K562 (cell line): Measurements from ENCODE around the gene TESK2. TPM values are rescaled to one million over a fixed set of nuclear protein-coding genes. Genes with fewer than 3 reads are reported as not detected.

Experiments
- ATAC-seq: fragments of 200-7000 bp; cut with Tn5 transposase; 3 replicates; pipeline ENCODE4 v1.9.1; 2020; ENCODE audit warnings: moderate library complexity
- BruUV-seq: library from RNA; stranded (reverse); fragments of 400-500 nt; replicated peaks from 2 replicates; lab custom pipeline; 2021; lab: Mats Ljungman, UMichigan
- CTCF ChIA-PET: fragments of 300-600 bp; formaldehyde crosslinking; extraction: SDS; loops from one replicate; lab custom pipeline; 2021; ENCODE audit warnings: low intra/inter-chr PET ratio; lab: Yijun Ruan, JAX
- POLR2A ChIA-PET: fragments of 300-600, 350-650 bp; sonication (Branson Sonifier 250); formaldehyde crosslinking; extraction: SDS; loops from one replicate; lab custom pipeline; 2021; ENCODE audit warnings: antibody characterized with exemption, inconsistent platforms; lab: Yijun Ruan, JAX
- DNase-seq, 4 experiments: peaks; one replicate each; pipeline versions ENCODE4 v3.0.0 to v3.0.0-alpha.2; 2011 to 2018; ENCODE audit warnings: low spot score in 3 of 4, mixed read lengths in 3 of 4; ENCODE audit errors: extremely low read depth in 1 of 4
- FAIRE-seq: peaks from 2 replicates; lab custom pipeline; 2011; peaks lifted over from hg19 to GRCh38; lab: Jason Lieb, UNC
- H2AFZ ChIP-seq: 2 replicates; pipeline ENCODE4 v1.6.0; 2011; ENCODE audit warnings: low read depth, low read length, control low read depth, inconsistent platforms
- H3K27ac ChIP-seq: fragments of 200-600 bp; 3 replicates; pipeline ENCODE4 v1.8.0; 2011; ENCODE audit warnings: low read depth, mild to moderate bottlenecking, control low read depth, inconsistent platforms, low read length, moderate library complexity, mixed read lengths; ENCODE audit errors: extremely low read depth
- H3K27me3 ChIP-seq, 2 experiments: fragments of 300-600 bp in 1 of 2; 2 replicates in 1 of 2; 3 replicates in 1 of 2; pipeline versions ENCODE4 v1.6.0 to v1.8.0; 2011; ENCODE audit warnings: inconsistent platforms in 2 of 2, low read length in 2 of 2, mild to moderate bottlenecking in 1 of 2, mixed read lengths in 1 of 2, moderate library complexity in 1 of 2; ENCODE audit not compliant: control insufficient read depth in 2 of 2, insufficient read depth in 2 of 2
- H3K36me3 ChIP-seq: fragments of 300-600 bp; 3 replicates; pipeline ENCODE4 v1.8.0; 2011; ENCODE audit warnings: mild to moderate bottlenecking, low read length, inconsistent platforms; ENCODE audit not compliant: control insufficient read depth, insufficient read depth
- H3K4me1 ChIP-seq, 2 experiments: fragments of 200-600 bp in 1 of 2; replicated peaks in 1 of 2; 2 replicates in 1 of 2; 3 replicates in 1 of 2; pipeline versions ENCODE4 v1.5.1 to v1.8.0; 2011; ENCODE audit warnings: inconsistent platforms in 2 of 2, low read length in 2 of 2, mild to moderate bottlenecking in 1 of 2, mixed read lengths in 1 of 2, moderate library complexity in 1 of 2; ENCODE audit not compliant: control insufficient read depth in 2 of 2, insufficient read depth in 2 of 2
- H3K4me2 ChIP-seq: 2 replicates; pipeline ENCODE4 v1.6.1; 2011; ENCODE audit warnings: low read length, control low read depth, inconsistent platforms, mixed read lengths; ENCODE audit not compliant: insufficient read depth
- H3K4me3 ChIP-seq: fragments of 200-600 bp; sonication (generic), shearing (Covaris generic); 2 replicates; pipeline ENCODE4 v1.5.1; 2016; ENCODE audit warnings: control low read depth, inconsistent platforms
- H3K79me2 ChIP-seq: fragments of 200-600 bp; 3 replicates; pipeline ENCODE4 v1.8.0; 2011; ENCODE audit warnings: low read length, inconsistent platforms; ENCODE audit not compliant: control insufficient read depth, insufficient read depth
- H3K9ac ChIP-seq, 2 experiments: 2 replicates each; pipeline versions ENCODE4 v1.6.0 to v1.6.1; 2011; ENCODE audit warnings: low read depth in 2 of 2, low read length in 2 of 2, control low read depth in 1 of 2, inconsistent platforms in 1 of 2, mild to moderate bottlenecking in 1 of 2, mixed read lengths in 1 of 2; ENCODE audit not compliant: insufficient read depth in 1 of 2
- H3K9me1 ChIP-seq: one replicate; pipeline ENCODE4 v1.6.0; 2011; ENCODE audit warnings: inconsistent platforms, mild to moderate bottlenecking, low read length, moderate library complexity; ENCODE audit not compliant: control insufficient read depth, insufficient read depth
- H3K9me3 ChIP-seq: replicated peaks from 2 replicates; pipeline ENCODE4 v1.5.1; 2011; ENCODE audit warnings: low read depth, low read length, inconsistent platforms; ENCODE audit not compliant: control insufficient read depth, insufficient read depth
- H4K20me1 ChIP-seq: replicated peaks from 2 replicates; pipeline ENCODE4 v1.6.1; 2011; ENCODE audit warnings: low read length, inconsistent platforms, mixed read lengths; ENCODE audit not compliant: control insufficient read depth, insufficient read depth
- CREB3L1 ChIP-seq: fragments of 450-650 bp; IDR thresholded peaks from 2 replicates; pipeline ENCODE4 v1.6.1; 2014; ENCODE audit warnings: low read depth, mild to moderate bottlenecking, moderate library complexity, borderline replicate concordance
- FOSL1 ChIP-seq: fragments of 200-800 bp; sonication (Bioruptor generic); conservative IDR thresholded peaks from 2 replicates; pipeline ENCODE4 v1.6.1; 2016; ENCODE audit warnings: missing genetic modification characterization, missing compliant biosample characterization
- FUS ChIP-seq: fragments of 200-400 bp; formaldehyde crosslinking; optimal IDR thresholded peaks from 2 replicates; pipeline ENCODE3; 2017; ENCODE audit warnings: low read depth, low read length
- HNRNPLL ChIP-seq: fragments of 200-400 bp; formaldehyde crosslinking; IDR thresholded peaks from 2 replicates; pipeline ENCODE4 v1.6.1; 2017; ENCODE audit warnings: low read length, low read depth, mild to moderate bottlenecking; ENCODE audit not compliant: poor library complexity, severe bottlenecking
- JUND ChIP-seq, 2 experiments: IDR thresholded peaks; 2 replicates in 1 of 2; 3 replicates in 1 of 2; pipeline ENCODE4 v1.6.1; 2011; ENCODE audit warnings: borderline replicate concordance in 2 of 2, low read depth in 2 of 2, low read length in 2 of 2, improper control_type of control experiment in 1 of 2, missing biosample characterization in 1 of 2, missing genetic modification characterization in 1 of 2, missing genetic modification reagents in 1 of 2
- RHOXF2B ChIP-seq: fragments of 250-450 bp; sonication (Bioruptor Pico); conservative IDR thresholded peaks from 2 replicates; pipeline ENCODE4 v1.5.1; 2021
- WGBS: fragments of 100-300 bp; shearing (Covaris generic); methylation state at CpG from one replicate; pipeline ENCODE4 v1.1.6; 2016; ENCODE audit warnings: low coverage, mixed read lengths; ENCODE audit not compliant: insufficient coverage; ENCODE audit errors: missing lambda C conversion rate; 5-methylcytosine and 5-hydroxymethylcytosine counted together
- in situ Hi-C: fragments of 300-500 bp; cut with MboI; formaldehyde crosslinking; loops from 4 replicates; pipeline ENCODE4 v1.15.0; 2018; ENCODE audit warnings: inconsistent platforms, mixed read lengths
- intact Hi-C: fragments of 100-400 bp; cut with micrococcal nuclease; formaldehyde crosslinking; loops from 2 replicates; pipeline ENCODE4 v1.14.2; 2022
- polyA plus RNA-seq, 8 experiments: library from polyadenylated mRNA; depleted of rRNA in 4 of 8; stranded (reverse) in 5 of 8; unstranded in 3 of 8; fragments of >200 nt; fragmentation: Nextera tagmentation in 2 of 8; fragmentation: Illumina TruSeq in 1 of 8; extraction: Ambion mirVana in 2 of 8; extraction: Trizol in 1 of 8; gene quantifications; 2 replicates each; pipeline versions ENCODE4 v1.2.1 to v1.2.3, GENCODE V29; 2011 to 2014; ENCODE audit warnings: inconsistent platforms in 1 of 8, missing spikeins in 1 of 8
- total RNA-seq, 7 experiments: library from RNA; depleted of rRNA in 6 of 7; stranded (reverse); fragments of >200 nt in 6 of 7; fragmentation: Illumina TruSeq in 2 of 7; extraction: Trizol in 2 of 7; gene quantifications; 2 replicates each; pipeline versions ENCODE4 v1.2.1 to v1.2.3, GENCODE V29; 2011 to 2021; ENCODE audit warnings: low replicate concordance in 1 of 7
- TF ChIP-seq, protein P1 (sequence below), 2 experiments: fragments of 450-650 bp in 1 of 2; sonication (generic) in 1 of 2; formaldehyde crosslinking in 1 of 2; IDR thresholded peaks in 1 of 2; conservative IDR thresholded peaks in 1 of 2; 2 replicates each; pipeline versions ENCODE4 v1.6.1 to v1.8.1; 2016 to 2023; ENCODE audit warnings: mild to moderate bottlenecking in 2 of 2, moderate library complexity in 2 of 2, inconsistent platforms in 1 of 2, missing genetic modification reagents in 1 of 2

Gene TESK2
- total and polyA plus RNA-seq, 9 of the 15 experiments (the other 6 are each of a cell fraction or from before 2014, with no cell fraction given), result 1.6 to 5.3 (median 3.7) TPM

- CTCF ChIA-PET, result no interaction called here
- ATAC-seq (peak; percentile 23; the same call in 1 of the 3 replicates), FAIRE-seq (no peak), DNase-seq (no peak)
- H3K79me2 ChIP-seq, result no peaks in the 10 kb centered on the region
- POLR2A ChIA-PET, result interaction anchor here (0.6 to 15.6 kb wide), 7 partner anchors 9 to 565 kb away, joined by 3 to 226 read pairs (median 6); partner anchors contain the start of genes CCDC163, MMACHC, MUTYH and PRDX1
- H3K4me1 ChIP-seq, result peaks cover 4 to 8% of the 10 kb centered on the region in 2 experiments; a peak in 3 of 5 replicates
- H3K9me3 ChIP-seq, result no peaks in the 10 kb centered on the region
- H3K4me2 ChIP-seq, result no peak overlapping the region
- H2AFZ ChIP-seq, result no peak overlapping the region
- H3K9me1 ChIP-seq, result no peaks in the 10 kb centered on the region
- no peak overlapping the region for H3K27ac ChIP-seq
- H3K27me3 ChIP-seq, result no peaks in the 10 kb centered on the region
- no TSS peak for BruUV-seq
- intact Hi-C loops, result no loop called here
- H4K20me1 ChIP-seq, result no peaks in the 10 kb centered on the region
- no peak overlapping the region for H3K4me3 ChIP-seq
- H3K36me3 ChIP-seq, result no peaks in the 10 kb centered on the region
- 24% methylated on average over 4 of the region's 4 CpGs for WGBS
- TF ChIP-seq RHOXF2B (CRISPR knock-in tag), result no peak
- TF ChIP-seq FUS, result no peak
- no peak for TF ChIP-seq HNRNPLL
- peak; percentile 37; the same call in 1 of the 2 replicates for TF ChIP-seq FOSL1
- TF ChIP-seq, protein P1, sequence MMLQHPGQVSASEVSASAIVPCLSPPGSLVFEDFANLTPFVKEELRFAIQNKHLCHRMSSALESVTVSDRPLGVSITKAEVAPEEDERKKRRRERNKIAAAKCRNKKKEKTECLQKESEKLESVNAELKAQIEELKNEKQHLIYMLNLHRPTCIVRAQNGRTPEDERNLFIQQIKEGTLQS (IDR thresholded peaks at IDR 0.05), result peak; percentile 66
- TF ChIP-seq, protein P1 (CRISPR knock-in tag; conservative IDR thresholded peaks at IDR 0.05), result no peak
- TF ChIP-seq CREB3L1, result no peak
- TF ChIP-seq JUND (IDR thresholded peaks at IDR 0.05; ENCODE audit: borderline replicate concordance, low read depth, low read length), result peak; percentile 54; the same call in 1 of the 2 replicates
- no peak for TF ChIP-seq JUND (tag; IDR thresholded peaks at IDR 0.05; ENCODE audit: borderline replicate concordance, low read depth, low read length)
- H3K9ac ChIP-seq, result no peak overlapping the region
- in situ Hi-C loops, result loop anchor here (5.0 kb wide), 1 partner anchor 216 kb away; no protein-coding TSS in a partner anchor
Observed at GRCh38 chr1:45356186-45356585, 134.8 kb downstream of the TESK2 start.
